Measurements from ENCODE around the gene SUSD3. TPM values are rescaled to one million over a fixed set of nuclear protein-coding genes. Genes with fewer than 3 reads are reported as not detected.

The SUSD3 gene
- total RNA-seq, 4 donors from 2014 or later = 2.8 to 6.4 (median 5.1) TPM

GRCh38 chr9:93052791-93053540, 5.5 kb upstream of the SUSD3 start:
- H3K4me1 ChIP-seq = no peaks in the 10 kb centered on the region
- no peaks in the 10 kb centered on the region for H3K27me3 ChIP-seq
- no peak overlapping the region for H3K4me3 ChIP-seq
- no peak for DNase-seq (ENCODE audit: low spot score in 2 of 2)
- H3K9me3 ChIP-seq = no peaks in the 10 kb centered on the region
- TF ChIP-seq POLR2AphosphoS5 (IDR thresholded peaks at IDR 0.05) (no peak), POLR2A (IDR thresholded peaks at IDR 0.05) (no peak), CTCF (IDR thresholded peaks at IDR 0.05) (no peak), EP300 (IDR thresholded peaks at IDR 0.05) (no peak)
- 85% methylated on average over 14 of the region's 15 CpGs for whole genome bisulfite sequencing
- H3K27ac ChIP-seq = no peak overlapping the region
- no peaks in the 10 kb centered on the region for H3K36me3 ChIP-seq

GRCh38 chr9:93053781-93054331, 4.6 kb upstream of the SUSD3 start:
- no peaks in the 10 kb centered on the region for H3K36me3 ChIP-seq
- TF ChIP-seq POLR2AphosphoS5 (IDR thresholded peaks at IDR 0.05) (no peak), POLR2A (IDR thresholded peaks at IDR 0.05) (no peak), EP300 (IDR thresholded peaks at IDR 0.05) (no peak), CTCF (IDR thresholded peaks at IDR 0.05) (no peak)
- H3K4me3 ChIP-seq = no peak overlapping the region
- no peak overlapping the region for H3K27ac ChIP-seq
- peaks cover 8% of the 10 kb centered on the region for H3K4me1 ChIP-seq
- no peaks in the 10 kb centered on the region for H3K27me3 ChIP-seq
- no peak for DNase-seq (ENCODE audit: low spot score in 2 of 2)
- 94% methylated on average over 2 of the region's 5 CpGs for WGBS
- no peaks in the 10 kb centered on the region for H3K9me3 ChIP-seq

DNA sequence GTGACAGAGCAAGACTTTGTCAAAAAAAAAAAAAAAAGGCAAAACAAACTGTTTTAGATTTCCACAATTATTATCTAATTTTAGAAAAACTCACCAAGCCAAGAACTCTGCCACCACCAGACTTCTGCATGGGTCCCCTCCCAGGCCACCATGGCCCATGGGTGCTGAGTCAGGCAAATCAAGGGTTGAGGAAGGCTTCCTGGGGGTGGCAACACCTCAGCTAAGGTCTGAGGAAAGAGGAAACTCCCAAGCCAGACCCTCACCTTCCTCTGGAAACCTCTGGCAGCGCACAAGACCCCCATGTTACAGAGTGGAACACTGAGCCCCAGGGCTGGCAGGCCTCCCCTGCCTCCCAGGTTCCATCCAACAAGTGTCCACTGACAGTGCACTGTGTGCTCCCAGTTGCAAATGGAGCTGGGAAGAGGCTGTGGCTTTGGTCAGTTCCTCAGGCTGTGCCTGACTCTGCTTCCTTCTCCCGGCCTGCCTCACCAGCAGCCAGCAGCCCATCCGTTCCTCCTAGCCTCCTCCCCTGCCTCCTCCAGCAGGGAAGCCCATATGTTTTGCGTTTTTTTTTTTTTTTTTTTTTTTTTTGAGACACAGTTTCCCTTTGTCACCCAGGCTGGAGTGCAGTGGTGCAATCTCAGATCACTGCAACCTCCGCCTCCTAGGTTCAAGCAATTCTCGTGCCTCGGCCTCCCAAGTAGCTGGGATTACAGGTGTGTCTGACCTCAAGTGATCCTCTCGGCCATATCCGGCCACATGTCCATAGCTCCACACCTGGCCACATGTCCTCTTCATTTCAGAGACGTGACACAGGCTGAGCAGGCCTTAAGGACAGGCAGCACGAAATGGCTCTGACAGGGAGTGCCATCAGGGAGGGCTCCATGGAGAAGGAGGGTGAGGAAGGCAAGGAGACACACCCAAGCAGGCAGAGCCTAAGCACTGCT, 3.5 kb upstream of the SUSD3 start:
- TF ChIP-seq POLR2AphosphoS5 (IDR thresholded peaks at IDR 0.05) (no peak), EP300 (IDR thresholded peaks at IDR 0.05) (no peak), POLR2A (IDR thresholded peaks at IDR 0.05) (no peak), CTCF (IDR thresholded peaks at IDR 0.05) (no peak)
- WGBS = 85% methylated on average over 11 of the region's 11 CpGs
- Histone ChIP-seq H3K27me3 (no peaks in the 10 kb centered on the region), H3K27ac (no peak overlapping the region), H3K4me1 (peaks cover 20% of the 10 kb centered on the region), H3K9me3 (no peaks in the 10 kb centered on the region), H3K4me3 (no peak overlapping the region), H3K36me3 (no peaks in the 10 kb centered on the region)
- DNase-seq (ENCODE audit: low spot score in 2 of 2) = no peak

DNA sequence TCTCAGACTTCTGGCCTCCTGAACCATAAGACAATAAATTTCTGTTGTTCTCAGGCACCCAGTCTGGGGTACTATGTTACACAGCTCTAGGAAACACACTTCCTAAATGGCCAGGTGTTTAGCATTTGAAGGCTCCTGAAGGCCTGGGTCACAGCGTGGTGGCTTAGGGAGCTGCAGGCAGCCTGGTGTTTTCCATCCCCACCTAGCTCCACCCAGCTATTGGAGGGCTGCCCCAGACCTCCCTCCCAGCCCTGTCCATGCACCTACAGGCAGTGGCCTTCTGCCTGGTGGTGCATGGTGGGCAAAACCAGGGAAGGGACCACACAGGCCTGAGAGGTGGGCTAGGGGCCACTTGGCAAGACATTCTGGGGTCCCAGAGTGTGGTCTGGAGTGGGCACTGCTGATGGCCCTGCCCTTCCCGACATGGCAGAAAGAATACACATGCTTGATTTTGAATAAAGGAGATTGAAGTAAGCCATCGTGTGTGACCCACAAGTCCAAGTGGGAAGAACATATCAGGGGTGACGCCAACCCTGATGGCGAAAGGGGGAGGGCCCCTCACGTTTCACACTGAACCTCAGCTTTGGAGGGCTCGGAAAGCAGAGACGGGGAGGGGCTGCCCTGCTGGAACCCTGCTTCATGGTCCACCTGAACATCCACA, 1.3 kb upstream of the SUSD3 start:
- H3K4me3 ChIP-seq = no peak overlapping the region
- H3K4me1 ChIP-seq = peaks cover 21% of the 10 kb centered on the region
- WGBS = 86% methylated on average over 8 of the region's 8 CpGs
- DNase-seq (ENCODE audit: low spot score in 2 of 2) = no peak
- H3K9me3 ChIP-seq = no peaks in the 10 kb centered on the region
- H3K36me3 ChIP-seq = no peaks in the 10 kb centered on the region
- TF ChIP-seq POLR2AphosphoS5 (IDR thresholded peaks at IDR 0.05) (no peak), EP300 (IDR thresholded peaks at IDR 0.05) (no peak), CTCF (IDR thresholded peaks at IDR 0.05) (no peak), POLR2A (IDR thresholded peaks at IDR 0.05) (no peak)
- no peaks in the 10 kb centered on the region for H3K27me3 ChIP-seq
- no peak overlapping the region for H3K27ac ChIP-seq
